Bronchial epithelial cell (primary cell): ENCODE results near the gene SYS1. TPM values are rescaled to one million over a fixed set of nuclear protein-coding genes. Genes with fewer than 3 reads are reported as not detected.

Source experiments
- DNase-seq: peaks from one replicate; pipeline ENCODE4 v3.0.0-alpha.2; 2010; ENCODE audit warnings: low read depth
- FAIRE-seq: peaks from 2 replicates; lab custom pipeline; 2011; peaks lifted over from hg19 to GRCh38; lab: Jason Lieb, UNC
- H3K27me3 ChIP-seq: 2 replicates; pipeline ENCODE4 v1.5.1; 2011; ENCODE audit warnings: low read length; ENCODE audit not compliant: control insufficient read depth, insufficient read depth
- H3K36me3 ChIP-seq: 2 replicates; pipeline ENCODE4 v1.5.1; 2011; ENCODE audit warnings: low read length; ENCODE audit not compliant: control insufficient read depth, insufficient read depth
- H3K4me3 ChIP-seq: 2 replicates; pipeline ENCODE4 v1.5.1; 2011; ENCODE audit warnings: mild to moderate bottlenecking, low read depth, low read length, control low read depth
- total RNA-seq: library from RNA; depleted of rRNA; stranded (reverse); fragments of >200 nt; gene quantifications from 2 replicates; pipeline ENCODE4 v1.2.1, GENCODE V29; 2014
- TF ChIP-seq, protein P1 (sequence below): IDR thresholded peaks from 2 replicates; pipeline ENCODE4 v1.5.1; 2011; ENCODE audit warnings: mild to moderate bottlenecking, moderate library complexity, low read length, control low read depth, inconsistent platforms; ENCODE audit not compliant: insufficient read depth, severe bottlenecking

The SYS1 gene
- total RNA-seq, 1 donor from 2014 or later = 17.9 TPM

DNA sequence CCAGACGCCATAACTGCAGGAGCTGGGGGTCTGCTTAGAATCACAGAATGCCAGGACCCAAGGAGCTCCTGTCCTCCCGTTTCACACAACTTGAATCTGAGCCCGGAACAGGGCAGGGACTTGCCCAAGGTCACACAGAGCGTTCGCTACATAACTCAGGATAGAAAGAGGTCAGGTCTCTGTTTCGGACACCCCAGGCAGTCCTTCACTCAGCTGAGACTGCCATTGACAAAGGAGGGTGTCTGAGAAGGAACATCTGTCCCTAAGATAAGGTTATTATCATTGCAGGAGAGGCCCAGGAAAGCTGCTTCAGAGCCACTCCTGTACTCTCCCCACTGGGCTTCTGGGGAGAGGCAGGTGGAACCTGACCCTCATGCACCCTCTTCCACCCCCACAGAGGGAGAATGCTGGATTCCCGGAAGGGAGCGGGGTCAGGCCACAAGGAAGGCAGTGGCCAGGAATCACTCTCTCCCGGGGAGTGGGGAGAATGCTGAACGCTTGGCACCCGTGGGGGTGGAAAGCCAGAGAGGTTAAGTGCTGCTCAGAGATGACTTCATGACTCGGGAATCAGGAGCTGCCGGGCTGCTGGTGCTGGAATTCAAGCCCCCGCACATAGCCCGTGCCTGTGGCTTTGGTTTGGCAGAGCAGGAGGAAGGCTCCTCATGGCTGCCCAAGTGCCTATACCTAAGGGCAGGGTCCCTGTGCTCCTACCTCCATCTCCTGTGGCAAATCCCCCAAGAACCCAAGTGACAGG lies 25.4 kb upstream of the SYS1 start:
- Histone ChIP-seq H3K4me3 (no peak overlapping the region), H3K27me3 (no peaks in the 10 kb centered on the region), H3K36me3 (peaks cover 24% of the 10 kb centered on the region)
- FAIRE-seq (no peak), DNase-seq (peak; percentile 85)
- TF ChIP-seq, protein P1, sequence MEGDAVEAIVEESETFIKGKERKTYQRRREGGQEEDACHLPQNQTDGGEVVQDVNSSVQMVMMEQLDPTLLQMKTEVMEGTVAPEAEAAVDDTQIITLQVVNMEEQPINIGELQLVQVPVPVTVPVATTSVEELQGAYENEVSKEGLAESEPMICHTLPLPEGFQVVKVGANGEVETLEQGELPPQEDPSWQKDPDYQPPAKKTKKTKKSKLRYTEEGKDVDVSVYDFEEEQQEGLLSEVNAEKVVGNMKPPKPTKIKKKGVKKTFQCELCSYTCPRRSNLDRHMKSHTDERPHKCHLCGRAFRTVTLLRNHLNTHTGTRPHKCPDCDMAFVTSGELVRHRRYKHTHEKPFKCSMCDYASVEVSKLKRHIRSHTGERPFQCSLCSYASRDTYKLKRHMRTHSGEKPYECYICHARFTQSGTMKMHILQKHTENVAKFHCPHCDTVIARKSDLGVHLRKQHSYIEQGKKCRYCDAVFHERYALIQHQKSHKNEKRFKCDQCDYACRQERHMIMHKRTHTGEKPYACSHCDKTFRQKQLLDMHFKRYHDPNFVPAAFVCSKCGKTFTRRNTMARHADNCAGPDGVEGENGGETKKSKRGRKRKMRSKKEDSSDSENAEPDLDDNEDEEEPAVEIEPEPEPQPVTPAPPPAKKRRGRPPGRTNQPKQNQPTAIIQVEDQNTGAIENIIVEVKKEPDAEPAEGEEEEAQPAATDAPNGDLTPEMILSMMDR = no peak

DNA sequence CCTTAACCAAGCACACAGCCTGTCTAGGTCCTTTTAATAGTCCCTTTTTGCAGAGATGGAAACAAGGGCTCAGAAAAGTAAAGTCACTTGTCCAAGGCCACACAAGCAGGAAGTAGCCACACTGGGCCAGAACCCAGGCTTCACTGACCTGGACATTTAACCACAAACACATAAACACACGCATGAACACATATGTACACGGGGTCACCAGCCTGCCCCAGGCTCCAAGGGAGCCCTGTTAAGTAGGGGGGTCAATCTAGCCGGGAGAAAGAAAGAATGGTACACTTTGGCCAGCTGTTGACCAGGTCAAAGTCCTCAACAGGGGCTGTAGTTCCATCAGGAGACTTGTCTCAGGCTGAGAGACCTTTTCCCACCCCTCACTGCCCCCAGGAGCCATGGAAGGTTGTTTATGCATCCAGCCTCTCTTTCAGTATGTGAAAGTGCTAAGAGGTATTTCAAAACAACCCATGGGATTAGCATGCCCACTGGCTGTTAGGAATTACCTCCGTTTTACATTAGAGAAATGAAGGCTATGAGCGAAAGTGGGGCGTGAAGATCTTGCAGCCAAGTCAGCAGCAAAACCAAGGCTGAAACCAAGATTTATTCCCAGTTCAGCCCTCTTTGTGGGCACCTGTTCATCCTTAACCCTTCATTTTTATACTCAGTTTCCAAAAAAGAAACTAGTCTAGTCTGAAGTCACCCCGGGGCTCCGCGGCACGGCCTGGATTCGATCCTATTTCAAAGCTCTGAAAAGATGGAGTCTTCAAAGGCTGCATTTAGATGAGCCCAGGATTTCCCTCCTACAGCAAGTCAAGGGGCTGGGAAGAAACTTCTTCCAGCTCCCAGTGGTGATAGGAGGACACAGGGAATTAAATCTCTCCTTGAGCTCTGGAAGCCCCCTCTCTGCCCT lies 24.6 kb upstream of the SYS1 start:
- TF ChIP-seq, protein P1 = no peak
- Histone ChIP-seq H3K36me3 (peaks cover 20% of the 10 kb centered on the region), H3K4me3 (no peak overlapping the region), H3K27me3 (no peaks in the 10 kb centered on the region)
- no peak for DNase-seq
- no peak for FAIRE-seq

DNA sequence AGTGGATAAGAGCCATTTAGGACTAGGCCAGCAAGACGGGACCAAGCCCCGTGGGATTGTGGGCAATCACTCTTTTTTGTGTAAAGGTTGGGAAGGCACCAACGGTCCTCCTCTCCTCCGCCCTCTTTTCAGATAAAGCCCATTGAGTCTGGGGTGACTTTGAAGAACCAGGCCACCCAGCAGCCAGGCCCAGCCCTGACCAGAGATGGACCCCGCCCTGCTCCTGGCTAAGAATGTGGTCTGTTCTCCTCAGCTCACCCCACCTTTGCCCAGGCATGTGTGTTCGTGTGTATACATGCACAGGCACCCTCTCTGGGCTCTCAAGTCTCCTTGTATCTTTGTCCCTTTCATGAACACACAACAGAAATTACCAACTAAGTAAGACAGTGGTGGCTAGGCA lies 23.9 kb upstream of the SYS1 start:
- no peaks in the 10 kb centered on the region for H3K27me3 ChIP-seq
- DNase-seq = peak; percentile 95
- no peak for FAIRE-seq
- no peak overlapping the region for H3K4me3 ChIP-seq
- TF ChIP-seq, protein P1 = no peak
- peaks cover 21% of the 10 kb centered on the region for H3K36me3 ChIP-seq

DNA sequence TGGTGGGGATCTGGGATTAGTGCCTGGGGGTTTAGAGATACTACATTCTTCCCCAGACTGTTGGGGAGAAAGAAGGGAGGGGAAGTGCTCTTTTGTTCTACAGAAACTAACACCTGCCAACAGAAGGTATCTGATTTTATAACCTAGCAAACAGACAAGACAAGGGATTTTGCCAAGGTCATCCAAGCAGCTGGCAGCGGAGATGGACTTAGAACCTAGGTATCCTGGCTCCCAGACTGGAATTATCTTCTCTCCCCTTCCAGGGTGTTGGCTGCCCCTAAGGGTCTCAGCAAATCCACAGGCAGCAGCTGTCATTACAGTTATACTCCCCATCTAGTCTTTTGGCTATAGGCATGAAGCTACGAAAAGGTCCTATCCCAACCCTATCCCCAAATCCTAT lies 23.2 kb upstream of the SYS1 start:
- FAIRE-seq (no peak), DNase-seq (no peak)
- Histone ChIP-seq H3K36me3 (peaks cover 20% of the 10 kb centered on the region), H3K4me3 (no peak overlapping the region), H3K27me3 (no peaks in the 10 kb centered on the region)
- TF ChIP-seq, protein P1 = no peak

DNA sequence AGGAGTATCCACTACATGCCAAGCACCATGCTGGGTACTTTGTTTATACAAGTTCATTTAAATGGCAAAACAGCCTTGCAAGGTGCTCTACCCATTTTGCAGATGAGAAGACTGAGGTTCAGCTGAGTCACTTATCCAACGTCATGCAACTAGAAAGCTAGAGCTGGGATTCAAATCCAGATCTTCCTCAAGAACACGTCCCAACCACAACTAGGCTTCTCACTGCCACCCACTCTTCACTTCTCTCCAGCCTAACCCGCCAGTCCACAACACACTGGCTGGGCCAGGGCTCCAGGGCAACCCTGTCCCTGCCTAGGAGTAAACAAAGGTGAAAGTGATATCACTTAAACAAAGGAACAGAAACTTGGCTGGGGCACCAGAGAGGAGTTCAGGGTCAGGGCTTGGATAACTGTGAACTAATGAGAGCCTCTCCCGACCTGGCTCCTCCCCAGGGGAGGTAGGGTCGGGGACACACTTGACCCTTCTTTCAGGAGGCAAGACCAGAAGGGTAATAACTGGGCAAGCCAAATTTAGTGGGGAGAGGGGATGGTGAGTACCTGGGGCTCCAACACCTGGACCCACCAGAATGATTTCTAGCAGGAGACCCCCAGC lies 22.6 kb upstream of the SYS1 start:
- TF ChIP-seq, protein P1 = no peak
- no peak for FAIRE-seq
- no peak overlapping the region for H3K4me3 ChIP-seq
- DNase-seq = no peak
- H3K36me3 ChIP-seq = peaks cover 15% of the 10 kb centered on the region
- no peaks in the 10 kb centered on the region for H3K27me3 ChIP-seq
